ENCODE results near the gene SNTG2.

SNTG2 gene

DNA sequence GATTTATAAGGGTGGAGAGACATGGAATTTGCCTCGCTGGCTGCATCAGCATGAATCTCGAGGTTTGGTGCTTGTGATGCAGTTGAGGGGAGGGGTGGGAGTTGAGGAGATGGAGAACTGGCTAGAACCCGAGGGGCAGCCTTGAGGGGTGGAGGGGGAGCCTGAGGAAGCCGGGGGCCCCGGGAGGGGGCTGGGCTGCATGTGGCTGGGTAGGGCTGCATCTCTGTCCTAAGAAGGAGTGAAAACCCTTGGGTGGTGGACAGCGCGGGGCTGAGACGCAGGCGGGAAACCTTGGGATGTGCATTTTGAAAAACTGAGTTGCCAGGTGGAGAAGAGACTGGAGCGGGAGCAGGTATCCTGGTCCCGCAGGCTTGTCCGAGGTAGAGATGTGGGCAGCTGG is 64.2 kb downstream of the SNTG2 start:
- no peak overlapping the region for H3K4me2 ChIP-seq (ENCODE audit: insufficient read depth, low read length, poor library complexity, severe bottlenecking)
- no peak overlapping the region for H2BK120ac ChIP-seq (ENCODE audit: low read depth, low read length)
- no peak overlapping the region for H2AFZ ChIP-seq (ENCODE audit: low read length)
- H2AK5ac ChIP-seq (ENCODE audit: low read depth, low read length), result no peak overlapping the region
- H3K14ac ChIP-seq (ENCODE audit: low read length), result no peak overlapping the region
- no peak overlapping the region for H3K27ac ChIP-seq (replicated peaks; ENCODE audit: low read length)
- H3K23ac ChIP-seq (ENCODE audit: low read depth, low read length, poor library complexity), result no peak overlapping the region
- H3K79me1 ChIP-seq (ENCODE audit: low read depth, low read length), result no peaks in the 10 kb centered on the region
- no peaks in the 10 kb centered on the region for H3K36me3 ChIP-seq (replicated peaks in 1 of 2; ENCODE audit: control insufficient read depth in 2 of 2, insufficient read depth in 2 of 2, low read length in 2 of 2)
- no peak overlapping the region for H2BK15ac ChIP-seq (ENCODE audit: low read length)
- no CpG with 5 or more reads among the region's 12 CpGs for WGBS, 2 donors (ENCODE audit: extremely low coverage in 2 of 2, insufficient read length in 2 of 2, insufficient replicate concordance in 1 of 2)
- H3K4me1 ChIP-seq (ENCODE audit: control insufficient read depth in 2 of 2, insufficient read depth in 1 of 2, low read depth in 1 of 2, low read length in 2 of 2), result peaks cover 6 to 9% of the 10 kb centered on the region in 2 donors
- H3K9me3 ChIP-seq (replicated peaks in 1 of 2; ENCODE audit: control insufficient read depth in 2 of 2, insufficient read depth in 1 of 2, low read depth in 1 of 2, low read length in 2 of 2), result peaks cover 0 to 1% of the 10 kb centered on the region in 2 donors
- no peak overlapping the region for H2BK5ac ChIP-seq (ENCODE audit: low read length)
- no peaks in the 10 kb centered on the region for H3K27me3 ChIP-seq (ENCODE audit: control insufficient read depth in 3 of 3, insufficient read depth in 3 of 3, low read depth in 1 of 3, low read length in 3 of 3)
- no peak overlapping the region for H2BK12ac ChIP-seq (ENCODE audit: low read length)
- H3K9ac ChIP-seq (ENCODE audit: low read depth, low read length, poor library complexity), result no peak overlapping the region
- no peak overlapping the region for H4K91ac ChIP-seq (ENCODE audit: low read depth, low read length, poor library complexity)
- no peak for DNase-seq (ENCODE audit: low spot score)
- no peak overlapping the region for H3K4me3 ChIP-seq (ENCODE audit: low read length in 2 of 2)
- peak overlapping the region; percentile 52 for H3K18ac ChIP-seq (ENCODE audit: low read length)
- H4K8ac ChIP-seq (ENCODE audit: low read depth, low read length), result no peak overlapping the region
- no peak overlapping the region for H3K4ac ChIP-seq (ENCODE audit: low read length)

GRCh38 chr2:1016500-1016899 is 65.9 kb downstream of the SNTG2 start:
- H2BK15ac ChIP-seq (ENCODE audit: low read length), result no peak overlapping the region
- no peak overlapping the region for H3K27ac ChIP-seq (replicated peaks; ENCODE audit: low read length)
- H4K8ac ChIP-seq (ENCODE audit: low read depth, low read length), result no peak overlapping the region
- H3K36me3 ChIP-seq (replicated peaks in 1 of 2; ENCODE audit: control insufficient read depth in 2 of 2, insufficient read depth in 2 of 2, low read length in 2 of 2), result no peaks in the 10 kb centered on the region
- no peak overlapping the region for H2AK5ac ChIP-seq (ENCODE audit: low read depth, low read length)
- WGBS, 2 donors (ENCODE audit: extremely low coverage in 2 of 2, insufficient read length in 2 of 2, insufficient replicate concordance in 1 of 2), result no CpG with 5 or more reads among the region's 8 CpGs
- no peak overlapping the region for H2BK5ac ChIP-seq (ENCODE audit: low read length)
- no peak overlapping the region for H3K4ac ChIP-seq (ENCODE audit: low read length)
- no peak overlapping the region for H3K9ac ChIP-seq (ENCODE audit: low read depth, low read length, poor library complexity)
- no peak overlapping the region for H3K18ac ChIP-seq (ENCODE audit: low read length)
- H3K27me3 ChIP-seq (ENCODE audit: control insufficient read depth in 3 of 3, insufficient read depth in 3 of 3, low read depth in 1 of 3, low read length in 3 of 3), result no peaks in the 10 kb centered on the region
- H3K4me3 ChIP-seq (ENCODE audit: low read length in 2 of 2), result no peak overlapping the region
- no peak overlapping the region for H3K4me2 ChIP-seq (ENCODE audit: insufficient read depth, low read length, poor library complexity, severe bottlenecking)
- H3K79me1 ChIP-seq (ENCODE audit: low read depth, low read length), result no peaks in the 10 kb centered on the region
- H2AFZ ChIP-seq (ENCODE audit: low read length), result no peak overlapping the region
- peaks cover 0 to 1% of the 10 kb centered on the region in 2 donors for H3K9me3 ChIP-seq (replicated peaks in 1 of 2; ENCODE audit: control insufficient read depth in 2 of 2, insufficient read depth in 1 of 2, low read depth in 1 of 2, low read length in 2 of 2)
- H2BK120ac ChIP-seq (ENCODE audit: low read depth, low read length), result no peak overlapping the region
- DNase-seq (ENCODE audit: low spot score), result no peak
- H2BK12ac ChIP-seq (ENCODE audit: low read length), result no peak overlapping the region
- no peak overlapping the region for H3K23ac ChIP-seq (ENCODE audit: low read depth, low read length, poor library complexity)
- H3K14ac ChIP-seq (ENCODE audit: low read length), result no peak overlapping the region
- H3K4me1 ChIP-seq (ENCODE audit: control insufficient read depth in 2 of 2, insufficient read depth in 1 of 2, low read depth in 1 of 2, low read length in 2 of 2), result peaks cover 0 to 2% of the 10 kb centered on the region in 2 donors
- no peak overlapping the region for H4K91ac ChIP-seq (ENCODE audit: low read depth, low read length, poor library complexity)

GRCh38 chr2:1017827-1018226 is 67.2 kb downstream of the SNTG2 start:
- Histone ChIP-seq H3K4me3 (ENCODE audit: low read length in 2 of 2) (no peak overlapping the region), H2BK12ac (ENCODE audit: low read length) (no peak overlapping the region), H4K91ac (ENCODE audit: low read depth, low read length, poor library complexity) (no peak overlapping the region), H3K27me3 (ENCODE audit: control insufficient read depth in 3 of 3, insufficient read depth in 3 of 3, low read depth in 1 of 3, low read length in 3 of 3) (no peaks in the 10 kb centered on the region), H3K4ac (ENCODE audit: low read length) (no peak overlapping the region), H3K79me1 (ENCODE audit: low read depth, low read length) (no peaks in the 10 kb centered on the region), H3K27ac (replicated peaks; ENCODE audit: low read length) (no peak overlapping the region), H3K9ac (ENCODE audit: low read depth, low read length, poor library complexity) (no peak overlapping the region), H3K9me3 (replicated peaks in 1 of 2; ENCODE audit: control insufficient read depth in 2 of 2, insufficient read depth in 1 of 2, low read depth in 1 of 2, low read length in 2 of 2) (peaks cover 0 to 5% of the 10 kb centered on the region in 2 donors), H3K36me3 (replicated peaks in 1 of 2; ENCODE audit: control insufficient read depth in 2 of 2, insufficient read depth in 2 of 2, low read length in 2 of 2) (no peaks in the 10 kb centered on the region), H2AFZ (ENCODE audit: low read length) (no peak overlapping the region), H3K14ac (ENCODE audit: low read length) (no peak overlapping the region), H4K8ac (ENCODE audit: low read depth, low read length) (no peak overlapping the region), H3K4me2 (ENCODE audit: insufficient read depth, low read length, poor library complexity, severe bottlenecking) (no peak overlapping the region), H2BK120ac (ENCODE audit: low read depth, low read length) (no peak overlapping the region), H3K4me1 (ENCODE audit: control insufficient read depth in 2 of 2, insufficient read depth in 1 of 2, low read depth in 1 of 2, low read length in 2 of 2) (no peaks in the 10 kb centered on the region), H2AK5ac (ENCODE audit: low read depth, low read length) (no peak overlapping the region), H2BK15ac (ENCODE audit: low read length) (no peak overlapping the region), H2BK5ac (ENCODE audit: low read length) (no peak overlapping the region), H3K23ac (ENCODE audit: low read depth, low read length, poor library complexity) (no peak overlapping the region), H3K18ac (ENCODE audit: low read length) (no peak overlapping the region)
- DNase-seq (ENCODE audit: low spot score), result no peak
- no CpG with 5 or more reads among the region's 6 CpGs for WGBS, 2 donors (ENCODE audit: extremely low coverage in 2 of 2, insufficient read length in 2 of 2, insufficient replicate concordance in 1 of 2)

GRCh38 chr2:1020206-1020605 is 69.6 kb downstream of the SNTG2 start:
- DNase-seq (ENCODE audit: low spot score), result no peak
- Histone ChIP-seq H2BK15ac (ENCODE audit: low read length) (no peak overlapping the region), H3K14ac (ENCODE audit: low read length) (no peak overlapping the region), H3K4me1 (ENCODE audit: control insufficient read depth in 2 of 2, insufficient read depth in 1 of 2, low read depth in 1 of 2, low read length in 2 of 2) (no peaks in the 10 kb centered on the region), H3K4ac (ENCODE audit: low read length) (no peak overlapping the region), H3K27me3 (ENCODE audit: control insufficient read depth in 3 of 3, insufficient read depth in 3 of 3, low read depth in 1 of 3, low read length in 3 of 3) (no peaks in the 10 kb centered on the region), H4K91ac (ENCODE audit: low read depth, low read length, poor library complexity) (no peak overlapping the region), H2BK120ac (ENCODE audit: low read depth, low read length) (no peak overlapping the region), H2AFZ (ENCODE audit: low read length) (no peak overlapping the region), H2BK12ac (ENCODE audit: low read length) (no peak overlapping the region), H3K4me2 (ENCODE audit: insufficient read depth, low read length, poor library complexity, severe bottlenecking) (no peak overlapping the region), H3K79me1 (ENCODE audit: low read depth, low read length) (no peaks in the 10 kb centered on the region), H2BK5ac (ENCODE audit: low read length) (no peak overlapping the region), H3K23ac (ENCODE audit: low read depth, low read length, poor library complexity) (no peak overlapping the region), H3K4me3 (ENCODE audit: low read length in 2 of 2) (peak overlapping the region in 1 of 2 donors; percentile 43), H4K8ac (ENCODE audit: low read depth, low read length) (no peak overlapping the region), H3K36me3 (replicated peaks in 1 of 2; ENCODE audit: control insufficient read depth in 2 of 2, insufficient read depth in 2 of 2, low read length in 2 of 2) (no peaks in the 10 kb centered on the region), H3K9ac (ENCODE audit: low read depth, low read length, poor library complexity) (no peak overlapping the region), H2AK5ac (ENCODE audit: low read depth, low read length) (no peak overlapping the region), H3K18ac (ENCODE audit: low read length) (no peak overlapping the region), H3K9me3 (replicated peaks in 1 of 2; ENCODE audit: control insufficient read depth in 2 of 2, insufficient read depth in 1 of 2, low read depth in 1 of 2, low read length in 2 of 2) (peaks cover 0 to 5% of the 10 kb centered on the region in 2 donors), H3K27ac (replicated peaks; ENCODE audit: low read length) (no peak overlapping the region)
- no CpG with 5 or more reads among the region's 3 CpGs for WGBS, 2 donors (ENCODE audit: extremely low coverage in 2 of 2, insufficient read length in 2 of 2, insufficient replicate concordance in 1 of 2)
